ENCODE measurements around the gene GPX1.
"Not testable (repeated sequence)": the region's sequence is repeated elsewhere in the genome, so short reads cannot be mapped to it uniquely, and the experiment has no call there.

Gene GPX1

GRCh38 chr3:49378249-49378895 lies 20.2 kb upstream of the GPX1 start:
- H3K9me3 ChIP-seq (ENCODE audit: control insufficient read depth, insufficient read depth, low read length) = no peaks in the 10 kb centered on the region
- H3K9ac ChIP-seq (ENCODE audit: low read depth, low read length) = no peak overlapping the region
- H3K36me3 ChIP-seq (ENCODE audit: insufficient read depth, low read length) = peaks cover 18% of the 10 kb centered on the region
- peaks cover 6% of the 10 kb centered on the region for H3K4me1 ChIP-seq (ENCODE audit: insufficient read depth, low read length)

DNA sequence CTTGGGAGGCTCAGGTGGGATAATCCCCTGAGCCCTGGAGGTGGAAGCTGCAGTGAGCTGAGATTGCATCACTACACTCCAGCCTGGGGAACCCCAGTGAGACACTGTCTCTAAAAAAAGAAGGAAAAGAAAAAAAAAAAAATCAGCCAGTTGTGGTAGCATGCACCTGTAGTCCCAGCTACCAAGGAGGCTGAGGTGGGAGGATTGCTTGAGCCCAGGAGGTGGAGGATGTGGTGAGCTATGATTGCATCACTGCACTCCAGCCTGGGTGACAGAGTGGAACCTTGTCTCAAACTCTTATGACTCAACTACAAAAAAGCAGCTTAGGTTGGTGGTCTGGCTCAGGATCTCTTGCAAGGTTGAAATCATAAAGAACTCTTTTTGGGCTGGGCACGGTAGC lies 19.3 kb upstream of the GPX1 start:
- Histone ChIP-seq H3K4me1 (ENCODE audit: insufficient read depth, low read length) (peaks cover 6% of the 10 kb centered on the region), H3K9me3 (ENCODE audit: control insufficient read depth, insufficient read depth, low read length) (no peaks in the 10 kb centered on the region), H3K36me3 (ENCODE audit: insufficient read depth, low read length) (peaks cover 21% of the 10 kb centered on the region), H3K9ac (ENCODE audit: low read depth, low read length) (no peak overlapping the region)

DNA sequence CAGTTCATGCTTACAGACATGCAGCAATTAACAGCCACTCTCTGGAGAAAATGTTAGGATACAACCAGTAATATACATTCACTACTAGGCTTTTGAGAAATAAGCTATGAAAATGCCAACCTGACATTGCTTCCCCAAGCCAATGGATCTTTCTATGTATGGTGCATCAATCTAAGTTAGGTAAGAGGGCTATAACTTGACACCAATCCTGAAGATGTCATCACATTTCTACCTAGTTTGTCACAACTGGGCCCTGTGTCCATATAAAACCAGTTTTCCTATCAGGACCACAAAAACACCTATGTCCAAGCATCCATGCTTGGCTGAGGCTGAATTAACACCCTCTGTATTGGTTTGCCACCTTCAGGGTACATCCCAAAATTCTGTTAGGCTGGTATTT lies 13.8 kb upstream of the GPX1 start:
- no peak overlapping the region for H3K9ac ChIP-seq (ENCODE audit: low read depth, low read length)
- H3K4me1 ChIP-seq (ENCODE audit: insufficient read depth, low read length) = no peaks in the 10 kb centered on the region
- peaks cover 34% of the 10 kb centered on the region for H3K36me3 ChIP-seq (ENCODE audit: insufficient read depth, low read length)
- no peaks in the 10 kb centered on the region for H3K9me3 ChIP-seq (ENCODE audit: control insufficient read depth, insufficient read depth, low read length)

DNA sequence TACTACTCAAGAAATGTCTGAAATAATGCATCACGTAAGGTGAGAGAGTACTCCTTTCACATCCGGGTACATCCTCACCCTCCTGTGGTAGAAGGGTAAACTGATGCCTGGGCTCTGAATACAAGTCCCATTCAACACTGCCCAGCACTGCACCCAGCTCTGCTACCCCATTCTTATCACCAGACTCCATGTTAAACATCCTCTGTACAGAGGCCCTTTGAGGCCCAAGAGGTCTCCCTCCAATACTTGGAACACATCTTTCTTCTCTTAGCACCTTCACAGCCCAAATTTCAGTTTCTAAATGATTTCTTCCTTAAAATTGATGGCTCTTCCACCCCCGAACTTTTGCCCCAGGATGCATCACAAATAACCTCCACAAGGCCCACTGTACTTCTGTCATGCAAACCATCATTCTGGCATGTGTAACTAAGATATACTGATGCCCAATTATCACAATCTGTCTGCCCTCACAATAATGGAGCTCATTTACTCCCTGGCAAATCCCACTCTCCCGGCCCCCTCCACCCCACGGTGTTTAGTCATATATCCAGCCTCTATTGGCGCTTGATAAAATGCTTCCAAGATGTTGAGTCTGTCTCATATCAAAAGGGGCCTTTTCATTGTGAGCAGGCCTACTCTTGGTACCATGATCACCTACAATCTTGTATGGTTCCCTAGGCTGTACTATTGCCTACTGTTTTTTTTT lies 12.6 kb upstream of the GPX1 start:
- Histone ChIP-seq H3K9me3 (ENCODE audit: control insufficient read depth, insufficient read depth, low read length) (no peaks in the 10 kb centered on the region), H3K4me1 (ENCODE audit: insufficient read depth, low read length) (no peaks in the 10 kb centered on the region), H3K9ac (ENCODE audit: low read depth, low read length) (no peak overlapping the region), H3K36me3 (ENCODE audit: insufficient read depth, low read length) (peaks cover 36% of the 10 kb centered on the region)

- no peaks in the 10 kb centered on the region for H3K9me3 ChIP-seq (ENCODE audit: control insufficient read depth, insufficient read depth, low read length)
- peaks cover 12% of the 10 kb centered on the region for H3K4me1 ChIP-seq (ENCODE audit: insufficient read depth, low read length)
- no peak overlapping the region for H3K9ac ChIP-seq (ENCODE audit: low read depth, low read length)
- peaks cover 41% of the 10 kb centered on the region for H3K36me3 ChIP-seq (ENCODE audit: insufficient read depth, low read length)
These were observed 4.4 kb upstream of the GPX1 start for GRCh38 chr3:49362561-49362960.

DNA sequence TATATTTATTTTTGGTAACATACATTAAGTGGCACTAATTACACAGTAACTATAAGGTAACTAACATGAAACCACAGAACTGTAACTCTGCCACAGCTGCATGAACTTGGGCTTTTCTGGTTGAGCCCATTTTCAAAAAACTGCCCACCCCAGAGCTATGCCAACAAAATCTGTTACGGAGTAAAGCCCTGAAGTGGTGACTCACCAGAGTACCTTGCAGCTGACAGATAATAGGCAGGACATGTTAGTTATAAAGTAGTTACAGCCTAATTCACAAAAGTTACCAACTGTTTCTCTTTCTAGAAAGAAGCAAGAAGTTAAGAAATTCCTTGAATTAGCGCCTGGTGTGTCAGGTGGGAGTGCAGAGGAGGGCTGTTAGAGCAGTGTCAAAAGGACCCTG lies 1.5 kb upstream of the GPX1 start:
- no peaks in the 10 kb centered on the region for H3K9me3 ChIP-seq (ENCODE audit: control insufficient read depth, insufficient read depth, low read length)
- peaks cover 37% of the 10 kb centered on the region for H3K36me3 ChIP-seq (ENCODE audit: insufficient read depth, low read length)
- no peak overlapping the region; the same call in 1 of the 2 replicates for H3K9ac ChIP-seq (ENCODE audit: low read depth, low read length)
- H3K4me1 ChIP-seq (ENCODE audit: insufficient read depth, low read length) = peaks cover 12% of the 10 kb centered on the region

DNA sequence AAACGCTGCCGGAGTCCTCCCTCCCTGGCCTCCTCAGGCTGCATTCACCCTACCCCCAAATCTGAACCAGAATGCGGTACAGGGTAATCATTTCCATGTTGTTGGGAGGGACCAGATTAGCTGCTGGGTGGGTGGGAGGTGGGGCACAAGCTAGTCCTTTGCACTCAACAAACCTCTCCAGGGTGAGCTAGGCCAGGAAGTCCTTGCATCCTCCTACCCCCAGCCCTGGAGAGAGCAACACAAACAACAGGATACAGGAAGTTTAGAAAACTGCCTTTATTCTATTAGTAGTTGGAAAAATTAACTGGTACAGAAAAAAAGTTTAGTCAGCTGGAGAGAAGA lies 702 bp upstream of the GPX1 start:
- no peaks in the 10 kb centered on the region for H3K9me3 ChIP-seq (ENCODE audit: control insufficient read depth, insufficient read depth, low read length)
- H3K36me3 ChIP-seq (ENCODE audit: insufficient read depth, low read length) = peaks cover 36% of the 10 kb centered on the region
- peaks cover 12% of the 10 kb centered on the region for H3K4me1 ChIP-seq (ENCODE audit: insufficient read depth, low read length)
- H3K9ac ChIP-seq (ENCODE audit: low read depth, low read length) = peak overlapping the region; percentile 66

GRCh38 chr3:49357443-49358216 lies 523 bp downstream of the GPX1 start:
- H3K9me3 ChIP-seq (ENCODE audit: control insufficient read depth, insufficient read depth, low read length) = not testable (repeated sequence)
- peaks cover 12% of the 10 kb centered on the region for H3K4me1 ChIP-seq (ENCODE audit: insufficient read depth, low read length)
- H3K9ac ChIP-seq (ENCODE audit: low read depth, low read length) = peak overlapping the region; percentile 66
- H3K36me3 ChIP-seq (ENCODE audit: insufficient read depth, low read length) = peaks cover 26% of the 10 kb centered on the region

DNA sequence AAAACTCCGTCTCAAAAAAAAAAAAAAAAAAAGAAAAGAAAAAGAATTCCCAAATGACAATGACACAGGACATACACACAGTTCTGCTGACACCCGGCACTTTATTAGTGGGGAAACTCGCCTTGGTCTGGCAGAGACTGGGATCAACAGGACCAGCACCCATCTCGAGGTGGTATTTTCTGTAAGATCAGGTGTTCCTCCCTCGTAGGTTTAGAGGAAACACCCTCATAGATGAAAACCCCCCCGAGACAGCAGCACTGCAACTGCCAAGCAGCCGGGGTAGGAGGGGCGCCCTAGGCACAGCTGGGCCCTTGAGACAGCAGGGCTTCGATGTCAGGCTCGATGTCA lies 1.1 kb downstream of the GPX1 start:
- not testable (repeated sequence) for H3K9me3 ChIP-seq (ENCODE audit: control insufficient read depth, insufficient read depth, low read length)
- peaks cover 12% of the 10 kb centered on the region for H3K4me1 ChIP-seq (ENCODE audit: insufficient read depth, low read length)
- peaks cover 21% of the 10 kb centered on the region for H3K36me3 ChIP-seq (ENCODE audit: insufficient read depth, low read length)
- peak overlapping the region; percentile 66; the same call in 1 of the 2 replicates for H3K9ac ChIP-seq (ENCODE audit: low read depth, low read length)

DNA sequence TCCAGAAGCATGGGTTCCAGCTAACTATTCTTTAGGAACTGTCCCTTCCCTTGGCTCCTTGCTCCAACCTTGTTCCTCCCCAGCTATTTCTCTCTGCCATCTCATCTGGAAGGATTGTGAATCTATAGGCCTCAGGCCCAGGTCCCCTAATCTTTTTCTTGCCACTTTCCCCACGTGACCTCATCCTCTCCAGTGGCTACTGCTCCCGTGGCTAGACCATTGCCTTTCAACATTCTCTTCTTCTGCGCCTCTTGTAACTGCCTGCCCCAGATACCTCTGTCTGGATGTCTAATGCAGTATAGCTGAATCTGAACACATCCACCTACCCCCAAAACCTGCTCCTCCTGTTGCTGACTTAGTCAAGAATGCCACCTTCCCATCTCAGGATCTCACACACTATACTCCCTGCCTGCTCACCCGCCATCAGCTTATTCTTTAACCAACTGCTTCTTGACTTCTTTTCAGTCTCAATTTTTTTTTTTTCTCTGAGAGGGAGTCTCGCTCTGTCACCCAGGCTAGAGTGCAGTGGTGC lies 5.2 kb downstream of the GPX1 start:
- Histone ChIP-seq H3K9me3 (ENCODE audit: control insufficient read depth, insufficient read depth, low read length) (no peaks in the 10 kb centered on the region), H3K4me1 (ENCODE audit: insufficient read depth, low read length) (peaks cover 6% of the 10 kb centered on the region; the same call in 1 of the 2 replicates), H3K9ac (ENCODE audit: low read depth, low read length) (no peak overlapping the region)

GRCh38 chr3:49352281-49352680 lies 5.9 kb downstream of the GPX1 start:
- H3K9me3 ChIP-seq (ENCODE audit: control insufficient read depth, insufficient read depth, low read length) = no peaks in the 10 kb centered on the region
- H3K36me3 ChIP-seq (ENCODE audit: insufficient read depth, low read length) = peaks cover 7% of the 10 kb centered on the region; the same call in 1 of the 2 replicates
- no peak overlapping the region for H3K9ac ChIP-seq (ENCODE audit: low read depth, low read length)
- peaks cover 6% of the 10 kb centered on the region; the same call in 1 of the 2 replicates for H3K4me1 ChIP-seq (ENCODE audit: insufficient read depth, low read length)

More for the DNA sequence above, 5.2 kb downstream of the GPX1 start:
- H3K36me3 ChIP-seq (ENCODE audit: insufficient read depth, low read length) = peaks cover 7% of the 10 kb centered on the region; the same call in 1 of the 2 replicates

DNA sequence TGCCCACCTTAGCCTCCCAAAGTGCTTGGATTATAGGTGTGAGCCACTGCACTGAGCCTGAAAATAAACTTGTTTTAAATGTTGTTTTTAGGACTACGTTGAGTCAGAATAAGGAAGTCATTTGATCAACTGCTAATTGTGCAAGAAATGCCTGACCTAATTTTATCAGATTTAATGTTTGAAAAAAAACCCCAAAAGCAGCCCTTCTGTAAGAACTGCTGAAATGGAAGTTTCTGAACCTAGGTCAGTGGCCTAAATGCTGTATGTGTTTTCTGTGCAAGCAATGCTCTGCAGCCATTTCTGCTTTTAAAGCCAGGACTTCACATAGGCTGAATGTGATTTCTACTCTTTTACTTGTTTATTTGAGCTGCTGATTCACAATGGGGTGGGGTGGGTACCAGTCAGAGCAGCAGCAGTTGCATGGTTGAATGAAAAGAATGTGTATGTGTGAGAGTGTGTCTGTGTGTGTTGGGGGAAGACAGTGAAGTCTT lies 6.6 kb downstream of the GPX1 start:
- no peak overlapping the region for H3K9ac ChIP-seq (ENCODE audit: low read depth, low read length)
- H3K9me3 ChIP-seq (ENCODE audit: control insufficient read depth, insufficient read depth, low read length) = no peaks in the 10 kb centered on the region
- H3K4me1 ChIP-seq (ENCODE audit: insufficient read depth, low read length) = peaks cover 6% of the 10 kb centered on the region; the same call in 1 of the 2 replicates
- peaks cover 6% of the 10 kb centered on the region; the same call in 1 of the 2 replicates for H3K36me3 ChIP-seq (ENCODE audit: insufficient read depth, low read length)

DNA sequence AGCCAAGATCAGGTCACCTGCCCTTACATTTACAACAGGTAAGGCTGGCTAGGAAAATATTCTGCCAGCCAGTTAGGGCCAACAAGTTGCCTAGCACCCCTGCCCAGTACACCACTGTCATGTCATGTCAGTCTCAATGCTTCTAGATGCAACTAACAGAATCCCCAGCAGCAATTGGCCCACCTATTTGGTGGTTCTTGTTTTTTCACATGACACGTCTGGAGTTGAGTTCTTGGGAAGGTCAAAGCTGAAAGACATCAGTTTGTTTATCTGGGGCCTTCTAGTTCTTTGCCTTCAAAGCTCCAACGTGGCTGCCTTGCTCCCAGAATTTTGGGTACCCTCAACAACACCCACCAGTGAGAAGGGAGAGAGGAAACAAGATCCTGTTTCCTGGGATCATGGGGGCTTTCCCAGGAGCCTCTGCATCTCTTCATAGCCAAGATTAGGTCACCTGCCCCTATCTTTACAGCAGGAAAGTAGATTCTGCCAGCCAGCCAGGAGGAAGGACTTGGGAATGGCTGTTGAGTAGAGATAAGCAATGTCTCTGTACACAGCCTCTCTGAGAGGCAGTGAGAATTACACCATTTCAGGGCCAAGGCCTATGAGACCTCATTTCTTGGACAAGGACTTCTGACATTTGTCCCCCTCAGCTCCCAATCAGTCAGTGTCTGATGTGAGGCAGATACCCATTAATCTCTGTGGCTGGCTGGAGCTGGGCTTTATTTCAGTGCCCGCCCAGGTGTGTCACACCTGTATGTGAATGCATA lies 8.6 kb downstream of the GPX1 start:
- H3K9ac ChIP-seq (ENCODE audit: low read depth, low read length) = no peak overlapping the region
- no peaks in the 10 kb centered on the region for H3K9me3 ChIP-seq (ENCODE audit: control insufficient read depth, insufficient read depth, low read length)
- no peaks in the 10 kb centered on the region for H3K36me3 ChIP-seq (ENCODE audit: insufficient read depth, low read length)
- peaks cover 6% of the 10 kb centered on the region; the same call in 1 of the 2 replicates for H3K4me1 ChIP-seq (ENCODE audit: insufficient read depth, low read length)

DNA sequence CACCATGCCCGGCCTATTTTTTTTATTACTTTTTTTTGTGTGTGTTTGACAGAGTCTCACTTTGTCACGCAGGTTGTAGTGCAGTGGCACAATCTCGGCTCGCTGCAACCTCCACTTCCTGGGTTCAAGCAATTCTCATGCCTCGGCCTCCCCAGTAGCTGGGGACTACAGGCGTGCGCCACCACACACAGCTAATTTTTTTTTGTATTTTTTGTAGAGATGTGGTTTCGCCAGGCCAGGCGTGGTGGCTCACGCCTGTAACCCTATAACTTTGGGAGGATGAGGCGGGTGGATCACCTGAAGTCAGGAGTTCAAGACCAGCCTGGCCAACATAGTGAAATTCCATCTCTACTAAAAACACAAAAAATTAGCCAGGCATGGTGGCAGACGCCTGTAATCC lies 9.8 kb downstream of the GPX1 start:
- not testable (repeated sequence) for H3K9ac ChIP-seq (ENCODE audit: low read depth, low read length); H3K4me1 ChIP-seq (ENCODE audit: insufficient read depth, low read length)

More for the DNA sequence above, 9.8 kb downstream of the GPX1 start:
- H3K36me3 ChIP-seq (ENCODE audit: insufficient read depth, low read length); H3K9me3 ChIP-seq (ENCODE audit: control insufficient read depth, insufficient read depth, low read length): not testable (repeated sequence)

Measured in ES-I3 (cell line).